Measurements from ENCODE around the gene SV2B.

Gene SV2B

DNA sequence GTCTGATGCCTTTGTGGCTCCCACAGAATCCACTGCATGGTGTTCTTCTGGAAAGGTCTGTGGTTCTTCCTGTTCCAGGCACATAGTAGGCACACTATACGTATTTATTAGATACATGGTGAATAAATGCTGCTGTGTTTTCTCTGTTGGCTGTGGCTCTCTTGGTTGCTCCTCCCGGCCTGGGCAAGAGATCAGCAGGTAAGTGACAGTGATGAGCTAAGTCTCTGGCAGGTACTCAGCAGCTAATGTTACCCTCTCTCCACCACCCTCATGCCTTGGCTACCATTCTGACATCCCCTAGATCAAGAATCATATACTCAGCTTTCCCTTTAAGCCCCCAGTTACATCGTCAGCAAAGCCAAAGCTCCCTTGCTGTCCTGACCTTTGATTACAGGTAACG is 8.4 kb downstream of the SV2B start:
- Histone ChIP-seq H3K9me3 (ENCODE audit: insufficient read depth, low read length) (no peaks in the 10 kb centered on the region), H3K79me2 (ENCODE audit: insufficient read depth, low read length) (no peaks in the 10 kb centered on the region), H3K36me3 (ENCODE audit: low read length) (no peaks in the 10 kb centered on the region), H3K27me3 (ENCODE audit: low read length) (peaks cover 5% of the 10 kb centered on the region; the same call in 1 of the 2 replicates), H4K20me1 (ENCODE audit: low read depth, low read length) (no peaks in the 10 kb centered on the region), H2AFZ (ENCODE audit: low read depth, low read length, severe bottlenecking) (no peak overlapping the region), H3K9ac (ENCODE audit: low read length) (no peak overlapping the region), H3K27ac (ENCODE audit: low read depth, low read length) (no peak overlapping the region), H3K9me2 (replicated peaks; ENCODE audit: insufficient read depth, low read length) (no peaks in the 10 kb centered on the region), H3K4me3 (ENCODE audit: insufficient read depth, low read length, poor library complexity, severe bottlenecking) (no peak overlapping the region), H3K4me2 (ENCODE audit: low read depth, low read length, poor library complexity, severe bottlenecking) (no peak overlapping the region), H3F3A (ENCODE audit: insufficient read depth) (no peaks in the 10 kb centered on the region)
- no peak for TF ChIP-seq EZH2phosphoT487 (conservative IDR thresholded peaks at IDR 0.05; ENCODE audit: low read length)
- TF ChIP-seq, protein P1, sequence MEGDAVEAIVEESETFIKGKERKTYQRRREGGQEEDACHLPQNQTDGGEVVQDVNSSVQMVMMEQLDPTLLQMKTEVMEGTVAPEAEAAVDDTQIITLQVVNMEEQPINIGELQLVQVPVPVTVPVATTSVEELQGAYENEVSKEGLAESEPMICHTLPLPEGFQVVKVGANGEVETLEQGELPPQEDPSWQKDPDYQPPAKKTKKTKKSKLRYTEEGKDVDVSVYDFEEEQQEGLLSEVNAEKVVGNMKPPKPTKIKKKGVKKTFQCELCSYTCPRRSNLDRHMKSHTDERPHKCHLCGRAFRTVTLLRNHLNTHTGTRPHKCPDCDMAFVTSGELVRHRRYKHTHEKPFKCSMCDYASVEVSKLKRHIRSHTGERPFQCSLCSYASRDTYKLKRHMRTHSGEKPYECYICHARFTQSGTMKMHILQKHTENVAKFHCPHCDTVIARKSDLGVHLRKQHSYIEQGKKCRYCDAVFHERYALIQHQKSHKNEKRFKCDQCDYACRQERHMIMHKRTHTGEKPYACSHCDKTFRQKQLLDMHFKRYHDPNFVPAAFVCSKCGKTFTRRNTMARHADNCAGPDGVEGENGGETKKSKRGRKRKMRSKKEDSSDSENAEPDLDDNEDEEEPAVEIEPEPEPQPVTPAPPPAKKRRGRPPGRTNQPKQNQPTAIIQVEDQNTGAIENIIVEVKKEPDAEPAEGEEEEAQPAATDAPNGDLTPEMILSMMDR (IDR thresholded peaks at IDR 0.05; ENCODE audit: insufficient read depth, low read length, poor library complexity, severe bottlenecking) = no peak

DNA sequence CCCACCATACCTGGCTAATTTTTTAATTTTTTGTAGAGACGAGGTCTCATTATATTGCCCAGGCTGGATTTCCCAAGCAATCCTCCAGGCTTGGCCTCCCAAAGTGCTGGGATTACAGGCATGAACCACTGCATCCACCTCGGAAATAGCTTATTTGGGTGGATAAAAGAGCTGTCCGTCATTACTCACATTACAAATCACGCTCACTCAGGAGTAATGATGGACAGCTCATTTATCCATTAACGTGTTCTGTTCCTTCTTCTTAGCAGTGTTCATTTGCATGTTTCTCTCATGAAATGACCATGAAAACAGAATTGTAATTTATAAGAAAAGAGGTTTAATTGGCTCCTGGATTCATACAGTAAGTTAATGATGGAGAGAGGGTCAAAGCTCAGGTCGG is 9.8 kb downstream of the SV2B start:
- TF ChIP-seq, protein P1 (IDR thresholded peaks at IDR 0.05; ENCODE audit: insufficient read depth, low read length, poor library complexity, severe bottlenecking) = no peak
- no peak for TF ChIP-seq EZH2phosphoT487 (conservative IDR thresholded peaks at IDR 0.05; ENCODE audit: low read length)
- H3K4me2 ChIP-seq (ENCODE audit: low read depth, low read length, poor library complexity, severe bottlenecking) = no peak overlapping the region
- no peaks in the 10 kb centered on the region for H3K79me2 ChIP-seq (ENCODE audit: insufficient read depth, low read length)
- no peaks in the 10 kb centered on the region for H3K9me3 ChIP-seq (ENCODE audit: insufficient read depth, low read length)
- no peaks in the 10 kb centered on the region for H3F3A ChIP-seq (ENCODE audit: insufficient read depth)
- no peaks in the 10 kb centered on the region for H3K9me2 ChIP-seq (replicated peaks; ENCODE audit: insufficient read depth, low read length)
- H3K27me3 ChIP-seq (ENCODE audit: low read length) = peaks cover 5% of the 10 kb centered on the region; the same call in 1 of the 2 replicates
- H3K9ac ChIP-seq (ENCODE audit: low read length) = no peak overlapping the region
- no peaks in the 10 kb centered on the region for H4K20me1 ChIP-seq (ENCODE audit: low read depth, low read length)
- no peak overlapping the region for H3K4me3 ChIP-seq (ENCODE audit: insufficient read depth, low read length, poor library complexity, severe bottlenecking)
- H3K36me3 ChIP-seq (ENCODE audit: low read length) = no peaks in the 10 kb centered on the region
- no peak overlapping the region for H2AFZ ChIP-seq (ENCODE audit: low read depth, low read length, severe bottlenecking)
- H3K27ac ChIP-seq (ENCODE audit: low read depth, low read length) = no peak overlapping the region

DNA sequence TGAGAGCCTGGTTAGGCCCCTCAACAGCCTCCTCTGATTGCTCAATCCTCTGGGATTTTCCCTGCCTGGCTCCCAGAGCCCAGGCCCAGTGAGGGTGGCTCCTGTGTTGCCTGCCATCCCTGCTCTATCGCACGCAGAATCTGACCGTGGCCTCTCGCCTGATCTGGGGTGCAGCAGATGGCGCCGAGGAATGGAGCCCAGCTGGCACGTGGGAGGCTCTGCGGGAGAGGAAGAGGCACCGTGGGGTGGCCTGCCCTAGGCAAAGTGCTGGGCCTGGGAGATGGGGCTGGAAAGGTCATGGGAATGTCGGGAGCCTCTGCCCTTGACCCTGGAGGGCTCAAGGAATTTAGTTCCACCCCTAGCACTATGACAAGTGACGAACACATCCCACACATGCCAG is 10.3 kb downstream of the SV2B start:
- Histone ChIP-seq H3K9ac (ENCODE audit: low read length) (no peak overlapping the region), H2AFZ (ENCODE audit: low read depth, low read length, severe bottlenecking) (no peak overlapping the region), H4K20me1 (ENCODE audit: low read depth, low read length) (no peaks in the 10 kb centered on the region), H3K4me3 (ENCODE audit: insufficient read depth, low read length, poor library complexity, severe bottlenecking) (no peak overlapping the region), H3K9me3 (ENCODE audit: insufficient read depth, low read length) (no peaks in the 10 kb centered on the region), H3K79me2 (ENCODE audit: insufficient read depth, low read length) (no peaks in the 10 kb centered on the region), H3F3A (ENCODE audit: insufficient read depth) (no peaks in the 10 kb centered on the region), H3K36me3 (ENCODE audit: low read length) (no peaks in the 10 kb centered on the region), H3K4me2 (ENCODE audit: low read depth, low read length, poor library complexity, severe bottlenecking) (no peak overlapping the region), H3K9me2 (replicated peaks; ENCODE audit: insufficient read depth, low read length) (no peaks in the 10 kb centered on the region), H3K27ac (ENCODE audit: low read depth, low read length) (no peak overlapping the region), H3K27me3 (ENCODE audit: low read length) (peaks cover 5% of the 10 kb centered on the region; the same call in 1 of the 2 replicates)
- no peak for TF ChIP-seq EZH2phosphoT487 (conservative IDR thresholded peaks at IDR 0.05; ENCODE audit: low read length)
- TF ChIP-seq, protein P1 (IDR thresholded peaks at IDR 0.05; ENCODE audit: insufficient read depth, low read length, poor library complexity, severe bottlenecking) = no peak

All from SU-DHL-6 (cell line).